Sigmoid colon (tissue), 7 donors: ENCODE measurements around the gene DHRS11. TPM values are rescaled to one million over a fixed set of nuclear protein-coding genes. Genes with fewer than 3 reads are reported as not detected.

Experiments
- DNase-seq: peaks from one replicate; pipeline ENCODE4 v3.0.0-alpha.2; 2019
- H3K27ac ChIP-seq, 4 donors: fragments of 200-600 bp; sonication (generic); one replicate each; pipeline ENCODE4 v1.5.1; 2016 to 2019; ENCODE audit warnings: mild to moderate bottlenecking in 1 of 4
- H3K27me3 ChIP-seq, 3 donors: fragments of 200-600 bp; sonication (generic); one replicate each; pipeline ENCODE4 v1.5.1; 2019; ENCODE audit warnings: mild to moderate bottlenecking in 1 of 3
- H3K36me3 ChIP-seq, 4 donors: fragments of 200-600 bp; sonication (generic); one replicate each; pipeline ENCODE4 v1.5.1; 2016 to 2019
- H3K4me1 ChIP-seq, 4 donors: fragments of 200-600 bp; sonication (generic); one replicate each; pipeline ENCODE4 v1.5.1; 2017 to 2019
- H3K4me3 ChIP-seq, 4 donors: fragments of 200-600 bp; sonication (generic); one replicate each; pipeline ENCODE4 v1.5.1; 2017 to 2019; ENCODE audit warnings: mild to moderate bottlenecking in 2 of 4, moderate library complexity in 1 of 4
- H3K9me3 ChIP-seq, 4 donors: fragments of 200-600 bp in 3 of 4; sonication (generic) in 3 of 4; one replicate each; pipeline versions ENCODE4 v1.5.1 to v1.6.1; 2013 to 2019
- CTCF ChIP-seq, 4 experiments: fragments of 450-650 bp in 3 of 4; fragments of 200-600 bp in 1 of 4; IDR thresholded peaks; one replicate each; pipeline ENCODE4 v1.5.1; 2016 to 2019; ENCODE audit warnings: antibody characterized with exemption in 4 of 4, mild to moderate bottlenecking in 3 of 4, moderate library complexity in 2 of 4
- EP300 ChIP-seq, 4 donors: sonication (generic); formaldehyde crosslinking; IDR thresholded peaks; one replicate each; pipeline ENCODE4 v1.6.1; 2017; ENCODE audit warnings: antibody characterized with exemption in 4 of 4
- POLR2A ChIP-seq, 2 donors: fragments of 450-650 bp; IDR thresholded peaks; one replicate each; pipeline ENCODE4 v1.6.1; 2016; ENCODE audit warnings: antibody characterized with exemption in 2 of 2, mild to moderate bottlenecking in 2 of 2, moderate library complexity in 2 of 2
- POLR2AphosphoS5 ChIP-seq, 4 donors: sonication (generic); formaldehyde crosslinking; IDR thresholded peaks; one replicate each; pipeline ENCODE4 v1.6.1; 2017; ENCODE audit warnings: antibody characterized with exemption in 4 of 4
- WGBS, 2 donors: extraction: QIAGEN DNeasy Blood & Tissue Kit; methylation state at CpG; one replicate each; pipeline ENCODE4 v1.1.7; 2013; 5-methylcytosine and 5-hydroxymethylcytosine counted together
- intact Hi-C: fragments of 100-400 bp; cut with DNase I; formaldehyde crosslinking; loops from one replicate; pipeline ENCODE4 v1.15.1; 2023
- polyA plus RNA-seq, 3 donors: library from polyadenylated mRNA; stranded (reverse); fragments of 200-250 nt; gene quantifications; one replicate each; pipeline ENCODE4 v1.2.3, GENCODE V29; 2013
- total RNA-seq, 4 donors: library from RNA; depleted of rRNA; stranded (reverse); fragments of >200 nt; gene quantifications; one replicate each; pipeline ENCODE4 v1.1.0, GENCODE V29; 2016
- donor health status: healthy with polysubstance abuse.
- donor health status: Bipolar disorder and iron deficiency.
- donor health status: healthy.

The DHRS11 gene
- total and polyA plus RNA-seq, 7 donors, result 4.3 to 239 (median 8.9) TPM

GRCh38 chr17:36553459-36553858 is 38.2 kb upstream of the DHRS11 start:
- H3K36me3 ChIP-seq, result peaks cover under 1 to 39% (median 20%) of the 10 kb centered on the region in 4 donors
- TF ChIP-seq POLR2A (IDR thresholded peaks at IDR 0.05) (no peak), CTCF (IDR thresholded peaks at IDR 0.05) (no peak), POLR2AphosphoS5 (IDR thresholded peaks at IDR 0.05) (no peak), EP300 (IDR thresholded peaks at IDR 0.05) (no peak)
- no peak for DNase-seq
- intact Hi-C loops, result no loop called here
- no peaks in the 10 kb centered on the region for H3K9me3 ChIP-seq
- WGBS, 2 donors, result 72 to 91% methylated on average over 3 of the region's 3 CpGs
- H3K27me3 ChIP-seq, result no peaks in the 10 kb centered on the region
- H3K4me1 ChIP-seq, result peaks cover 0 to 57% (median 38%) of the 10 kb centered on the region in 4 donors
- no peak overlapping the region for H3K27ac ChIP-seq
- no peak overlapping the region for H3K4me3 ChIP-seq

GRCh38 chr17:36566081-36566480 is 25.6 kb upstream of the DHRS11 start:
- no peak for TF ChIP-seq POLR2AphosphoS5 (IDR thresholded peaks at IDR 0.05)
- no peak for TF ChIP-seq POLR2A (IDR thresholded peaks at IDR 0.05)
- TF ChIP-seq EP300 (IDR thresholded peaks at IDR 0.05), result no peak
- Histone ChIP-seq H3K27me3 (no peaks in the 10 kb centered on the region), H3K9me3 (no peaks in the 10 kb centered on the region), H3K27ac (no peak overlapping the region), H3K4me1 (no peaks in the 10 kb centered on the region), H3K4me3 (no peak overlapping the region), H3K36me3 (peaks cover 16 to 94% (median 33%) of the 10 kb centered on the region in 4 donors)
- 96% methylated on average over 4 of the region's 4 CpGs for WGBS, 2 donors
- intact Hi-C loops, result no loop called here
- no peak for DNase-seq

- no peak for TF ChIP-seq CTCF (IDR thresholded peaks at IDR 0.05)
- no peak for TF ChIP-seq POLR2A (IDR thresholded peaks at IDR 0.05)
- no peak for TF ChIP-seq EP300 (IDR thresholded peaks at IDR 0.05)
- no peak for TF ChIP-seq POLR2AphosphoS5 (IDR thresholded peaks at IDR 0.05)
- Histone ChIP-seq H3K4me1 (no peaks in the 10 kb centered on the region), H3K27ac (no peak overlapping the region), H3K4me3 (no peak overlapping the region), H3K36me3 (peaks cover 12 to 77% (median 30%) of the 10 kb centered on the region in 4 donors), H3K9me3 (no peaks in the 10 kb centered on the region), H3K27me3 (no peaks in the 10 kb centered on the region)
- WGBS, 2 donors, result 97% methylated on average over 12 of the region's 12 CpGs
- intact Hi-C loops, result no loop called here
- DNase-seq, result no peak
These were observed 16.7 kb upstream of the DHRS11 start for GRCh38 chr17:36575028-36575427.

- TF ChIP-seq EP300 (IDR thresholded peaks at IDR 0.05) (no peak), POLR2A (IDR thresholded peaks at IDR 0.05) (no peak), POLR2AphosphoS5 (IDR thresholded peaks at IDR 0.05) (no peak), CTCF (IDR thresholded peaks at IDR 0.05) (no peak)
- WGBS, 2 donors, result 85 to 95% methylated on average over 2 of the region's 2 CpGs
- H3K36me3 ChIP-seq, result peaks cover 20 to 76% (median 30%) of the 10 kb centered on the region in 4 donors
- H3K9me3 ChIP-seq, result no peaks in the 10 kb centered on the region
- H3K4me1 ChIP-seq, result no peaks in the 10 kb centered on the region
- no peaks in the 10 kb centered on the region for H3K27me3 ChIP-seq
- no peak overlapping the region for H3K27ac ChIP-seq
- intact Hi-C loops, result no loop called here
- DNase-seq, result no peak
- H3K4me3 ChIP-seq, result no peak overlapping the region
These were observed 14.9 kb upstream of the DHRS11 start for GRCh38 chr17:36576793-36577192.

- Histone ChIP-seq H3K9me3 (no peaks in the 10 kb centered on the region), H3K27me3 (no peaks in the 10 kb centered on the region), H3K36me3 (peaks cover 27 to 76% (median 39%) of the 10 kb centered on the region in 4 donors), H3K27ac (no peak overlapping the region), H3K4me3 (no peak overlapping the region), H3K4me1 (no peaks in the 10 kb centered on the region)
- no peak for DNase-seq
- intact Hi-C loops, result no loop called here
- WGBS, 2 donors, result 95 to 96% methylated on average over 2 of the region's 2 CpGs
- no peak for TF ChIP-seq CTCF (IDR thresholded peaks at IDR 0.05)
- no peak for TF ChIP-seq POLR2AphosphoS5 (IDR thresholded peaks at IDR 0.05)
- TF ChIP-seq EP300 (IDR thresholded peaks at IDR 0.05), result no peak
- TF ChIP-seq POLR2A (IDR thresholded peaks at IDR 0.05), result no peak
These were observed 13.0 kb upstream of the DHRS11 start for GRCh38 chr17:36578671-36579070.
